ENCODE data around the gene FBXW11. TPM values are rescaled to one million over a fixed set of nuclear protein-coding genes. Genes with fewer than 3 reads are reported as not detected.

Gene FBXW11
- polyA plus RNA-seq, 1 donor (not counting 4 experiments of a cell fraction or from before 2014, with no cell fraction given), result 48.4 TPM

DNA sequence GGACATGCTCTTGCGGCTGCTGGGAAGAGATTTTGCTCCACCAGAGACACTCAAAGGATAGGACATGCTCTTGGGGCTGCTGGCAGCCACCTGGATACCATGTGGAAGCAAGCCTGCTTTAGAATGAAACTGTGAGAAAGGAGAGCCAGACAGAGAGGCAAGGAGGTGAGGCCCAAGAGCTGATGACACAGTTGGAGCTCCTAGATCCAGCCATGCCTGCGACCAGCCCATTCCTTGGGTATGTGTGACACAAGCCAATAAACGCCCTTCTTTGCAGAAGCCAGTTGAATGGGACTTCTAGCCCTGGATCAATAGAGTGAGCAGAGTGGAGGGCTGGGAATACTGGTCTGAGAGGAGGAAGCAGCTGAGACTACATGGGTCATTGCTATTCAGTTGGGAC lies 151.2 kb downstream of the FBXW11 start:
- DNase-seq (ENCODE audit: low read depth, low spot score) (no peak), FAIRE-seq (no peak)
- Histone ChIP-seq H3K27ac (ENCODE audit: control insufficient read depth, insufficient read depth, low read length) (no peak overlapping the region), H3K4me1 (ENCODE audit: control insufficient read depth, extremely low read depth, insufficient read depth, low read length) (no peaks in the 10 kb centered on the region), H3K9me3 (ENCODE audit: control insufficient read depth, low read depth, low read length) (no peaks in the 10 kb centered on the region), H4K20me1 (ENCODE audit: control insufficient read depth, extremely low read depth, insufficient read depth, low read length) (no peaks in the 10 kb centered on the region), H3K27me3 (ENCODE audit: control insufficient read depth, extremely low read depth, insufficient read depth, low read length) (no peaks in the 10 kb centered on the region), H3K9ac (ENCODE audit: control insufficient read depth, extremely low read depth, insufficient read depth, low read length) (no peak overlapping the region), H3K79me2 (ENCODE audit: control insufficient read depth, insufficient read depth, low read length) (no peaks in the 10 kb centered on the region), H3K36me3 (ENCODE audit: control insufficient read depth in 2 of 2, extremely low read depth in 1 of 2, insufficient read depth in 2 of 2, low read length in 2 of 2) (peaks cover 0 to 4% of the 10 kb centered on the region in 2 experiments), H3K4me2 (ENCODE audit: control insufficient read depth, extremely low read depth, insufficient read depth, low read depth, low read length) (no peak overlapping the region), H3K9me1 (ENCODE audit: control insufficient read depth, extremely low read depth, insufficient read depth, low read length) (no peaks in the 10 kb centered on the region), H3K4me3 (ENCODE audit: control insufficient read depth in 2 of 3, extremely low read depth in 1 of 3, insufficient read depth in 2 of 3, low read depth in 1 of 3, low read length in 3 of 3) (no peak overlapping the region), H2AFZ (ENCODE audit: control insufficient read depth, low read length) (no peak overlapping the region)
- no peak for TF ChIP-seq EZH2 (IDR thresholded peaks at IDR 0.05; ENCODE audit: low read length)
- TF ChIP-seq, protein P1, sequence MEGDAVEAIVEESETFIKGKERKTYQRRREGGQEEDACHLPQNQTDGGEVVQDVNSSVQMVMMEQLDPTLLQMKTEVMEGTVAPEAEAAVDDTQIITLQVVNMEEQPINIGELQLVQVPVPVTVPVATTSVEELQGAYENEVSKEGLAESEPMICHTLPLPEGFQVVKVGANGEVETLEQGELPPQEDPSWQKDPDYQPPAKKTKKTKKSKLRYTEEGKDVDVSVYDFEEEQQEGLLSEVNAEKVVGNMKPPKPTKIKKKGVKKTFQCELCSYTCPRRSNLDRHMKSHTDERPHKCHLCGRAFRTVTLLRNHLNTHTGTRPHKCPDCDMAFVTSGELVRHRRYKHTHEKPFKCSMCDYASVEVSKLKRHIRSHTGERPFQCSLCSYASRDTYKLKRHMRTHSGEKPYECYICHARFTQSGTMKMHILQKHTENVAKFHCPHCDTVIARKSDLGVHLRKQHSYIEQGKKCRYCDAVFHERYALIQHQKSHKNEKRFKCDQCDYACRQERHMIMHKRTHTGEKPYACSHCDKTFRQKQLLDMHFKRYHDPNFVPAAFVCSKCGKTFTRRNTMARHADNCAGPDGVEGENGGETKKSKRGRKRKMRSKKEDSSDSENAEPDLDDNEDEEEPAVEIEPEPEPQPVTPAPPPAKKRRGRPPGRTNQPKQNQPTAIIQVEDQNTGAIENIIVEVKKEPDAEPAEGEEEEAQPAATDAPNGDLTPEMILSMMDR (optimal IDR thresholded peaks at IDR 0.05 in 1 of 3, IDR thresholded peaks at IDR 0.05 in 1 of 3, conservative IDR thresholded peaks at IDR 0.05 in 1 of 3; ENCODE audit: extremely low read depth in 1 of 3, insufficient read depth in 2 of 3, low read length in 3 of 3), result no peak
- dilution Hi-C loops (cut with MboI; ENCODE audit: extremely low pct_ligation_motif_present, low sequenced_read_pairs), result no loop called here

DNA sequence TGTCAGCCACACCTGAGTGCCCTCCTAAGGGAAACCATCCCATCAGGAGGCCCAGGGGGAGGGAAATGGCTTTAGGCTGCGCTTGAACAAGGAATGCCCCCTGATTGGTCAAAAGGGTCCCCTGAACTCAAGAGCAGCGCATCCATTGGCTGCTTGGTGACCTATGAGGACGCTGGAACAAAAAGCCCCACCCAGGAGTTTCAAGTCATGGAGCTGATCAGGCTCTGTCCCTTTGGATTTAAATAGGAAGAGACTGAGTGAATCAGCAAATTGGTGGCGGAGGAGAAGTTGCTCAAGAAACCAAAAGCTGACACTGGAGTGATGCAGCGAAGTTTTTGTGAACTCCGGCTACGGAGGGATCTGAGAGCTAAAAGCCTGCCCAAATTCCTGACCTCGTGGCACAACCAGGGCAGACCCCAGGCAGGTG lies 154.2 kb downstream of the FBXW11 start:
- no peak for DNase-seq (ENCODE audit: low read depth, low spot score)
- no peak for TF ChIP-seq EZH2 (IDR thresholded peaks at IDR 0.05; ENCODE audit: low read length)
- TF ChIP-seq, protein P1 (optimal IDR thresholded peaks at IDR 0.05 in 1 of 3, IDR thresholded peaks at IDR 0.05 in 1 of 3, conservative IDR thresholded peaks at IDR 0.05 in 1 of 3; ENCODE audit: extremely low read depth in 1 of 3, insufficient read depth in 2 of 3, low read length in 3 of 3), result no peak
- Histone ChIP-seq H3K9me3 (ENCODE audit: control insufficient read depth, low read depth, low read length) (no peaks in the 10 kb centered on the region), H3K79me2 (ENCODE audit: control insufficient read depth, insufficient read depth, low read length) (no peaks in the 10 kb centered on the region), H3K27ac (ENCODE audit: control insufficient read depth, insufficient read depth, low read length) (no peak overlapping the region), H3K4me1 (ENCODE audit: control insufficient read depth, extremely low read depth, insufficient read depth, low read length) (no peaks in the 10 kb centered on the region), H3K9ac (ENCODE audit: control insufficient read depth, extremely low read depth, insufficient read depth, low read length) (no peak overlapping the region), H3K4me3 (ENCODE audit: control insufficient read depth in 2 of 3, extremely low read depth in 1 of 3, insufficient read depth in 2 of 3, low read depth in 1 of 3, low read length in 3 of 3) (no peak overlapping the region), H3K9me1 (ENCODE audit: control insufficient read depth, extremely low read depth, insufficient read depth, low read length) (no peaks in the 10 kb centered on the region), H4K20me1 (ENCODE audit: control insufficient read depth, extremely low read depth, insufficient read depth, low read length) (no peaks in the 10 kb centered on the region), H3K27me3 (ENCODE audit: control insufficient read depth, extremely low read depth, insufficient read depth, low read length) (no peaks in the 10 kb centered on the region), H3K4me2 (ENCODE audit: control insufficient read depth, extremely low read depth, insufficient read depth, low read depth, low read length) (no peak overlapping the region), H3K36me3 (ENCODE audit: control insufficient read depth in 2 of 2, extremely low read depth in 1 of 2, insufficient read depth in 2 of 2, low read length in 2 of 2) (no peaks in the 10 kb centered on the region), H2AFZ (ENCODE audit: control insufficient read depth, low read length) (no peak overlapping the region)
- no peak for FAIRE-seq
- dilution Hi-C loops (cut with MboI; ENCODE audit: extremely low pct_ligation_motif_present, low sequenced_read_pairs), result no loop called here

Measured in keratinocyte (primary cell).